Pulmonary artery endothelial cell (primary cell): Measurements from ENCODE around the gene TMEM51. TPM values are rescaled to one million over a fixed set of nuclear protein-coding genes. Genes with fewer than 3 reads are reported as not detected.

Source experiments
- DNase-seq: peaks from one replicate; pipeline ENCODE4 v3.0.0-alpha.2; 2011; ENCODE audit warnings: low read depth, low spot score
- total RNA-seq: library from RNA; depleted of rRNA; stranded (reverse); fragments of >200 nt; gene quantifications from 2 replicates; pipeline ENCODE4 v1.2.3, GENCODE V29; 2014

TMEM51 gene
- total RNA-seq, 1 donor from 2014 or later, result 6.1 TPM

DNA sequence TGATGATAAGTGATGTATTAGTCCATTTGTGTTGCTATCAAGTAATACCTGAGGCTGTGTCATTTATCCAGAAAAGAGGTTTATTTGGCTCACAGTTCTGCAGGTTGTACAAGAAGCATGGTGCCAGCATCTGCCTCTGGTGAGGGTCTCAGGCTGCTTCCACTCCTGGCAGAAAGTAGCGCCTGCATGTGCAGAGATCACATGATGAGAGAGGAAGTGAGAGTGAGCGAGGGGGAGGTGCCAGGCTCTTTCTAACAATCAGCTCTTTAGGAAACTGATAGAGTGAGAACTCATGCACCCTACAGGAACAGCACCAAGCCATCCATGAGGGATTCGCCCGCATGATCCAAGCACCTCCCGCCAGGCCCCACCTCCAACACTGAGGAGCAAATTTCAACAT is 91.3 kb downstream of the TMEM51 start:
- DNase-seq, result no peak

DNA sequence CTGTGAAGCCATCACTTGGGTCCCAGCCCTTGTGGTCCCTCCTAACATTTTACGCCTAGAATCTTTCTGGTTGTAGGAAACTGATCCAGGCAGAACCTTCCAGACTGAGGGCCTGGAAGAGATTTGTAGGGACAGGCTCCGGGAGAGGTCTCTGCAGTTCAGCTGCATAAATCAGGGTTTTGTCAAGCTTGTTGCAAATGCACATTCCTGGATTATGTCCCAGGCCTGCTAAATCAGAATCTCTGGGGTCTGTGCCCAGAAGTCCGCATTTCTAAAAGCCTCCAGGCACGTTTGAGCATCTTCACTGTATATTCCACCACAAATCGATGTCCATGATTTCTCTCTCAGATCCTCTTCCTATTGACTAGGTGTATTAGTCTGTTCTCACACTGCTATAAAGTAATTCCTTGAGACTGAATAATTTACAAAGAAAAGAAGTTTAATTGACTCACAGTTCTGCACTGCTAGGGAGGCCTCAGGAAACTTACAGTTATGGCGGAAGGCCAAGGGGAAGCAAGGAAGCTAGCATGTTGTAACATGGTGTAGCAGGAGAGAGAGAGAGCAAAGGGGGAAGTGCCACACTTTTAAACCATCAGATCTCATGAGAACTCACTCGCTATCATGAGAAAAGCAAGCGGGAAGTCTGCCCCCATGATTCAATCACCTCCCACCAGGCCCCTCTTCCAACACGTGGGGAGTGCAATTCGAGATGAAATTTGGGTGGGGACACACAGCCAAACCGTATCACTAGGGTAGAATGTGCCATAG is 92.2 kb downstream of the TMEM51 start:
- DNase-seq, result no peak

DNA sequence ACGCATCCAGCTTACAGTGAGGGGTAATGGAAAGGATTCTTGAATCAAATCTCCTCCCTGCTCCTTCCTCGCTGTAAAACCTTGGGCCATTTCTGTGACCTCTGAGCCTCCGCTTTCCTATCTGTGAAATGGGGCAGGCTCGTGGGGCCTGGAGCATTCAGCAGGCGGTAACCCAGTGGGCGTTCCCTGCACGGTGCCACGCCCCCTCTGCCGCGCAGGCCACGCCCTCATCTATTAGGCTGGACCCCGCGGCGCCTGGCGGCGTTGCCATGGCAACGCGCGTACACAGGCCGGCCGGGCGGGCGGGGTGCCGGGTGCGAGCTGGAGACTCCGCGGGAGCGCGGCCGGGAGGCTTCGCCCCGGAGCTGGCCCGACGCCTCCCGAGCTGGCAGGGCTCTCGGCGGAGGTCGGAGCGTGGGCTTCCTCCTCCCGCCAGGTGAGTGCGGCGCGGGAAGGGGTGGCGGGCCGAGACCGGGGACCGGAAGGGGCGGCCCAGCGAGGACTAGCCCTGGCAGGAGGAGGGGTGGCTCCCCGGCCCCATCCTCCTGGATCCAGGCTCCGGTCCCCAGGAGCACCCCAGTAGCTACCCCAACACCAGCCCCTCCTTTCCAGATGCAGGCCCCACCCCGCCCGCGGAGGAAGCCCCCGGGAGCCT is 93.5 kb downstream of the TMEM51 start, which contains the start of gene FHAD1:
FHAD1 (plus strand) TSS at position 264 of the 655 bp plus-strand sequence. CDS start 4,562 bp downstream, outside the sequence.
- DNase-seq, result peak; percentile 15

DNA sequence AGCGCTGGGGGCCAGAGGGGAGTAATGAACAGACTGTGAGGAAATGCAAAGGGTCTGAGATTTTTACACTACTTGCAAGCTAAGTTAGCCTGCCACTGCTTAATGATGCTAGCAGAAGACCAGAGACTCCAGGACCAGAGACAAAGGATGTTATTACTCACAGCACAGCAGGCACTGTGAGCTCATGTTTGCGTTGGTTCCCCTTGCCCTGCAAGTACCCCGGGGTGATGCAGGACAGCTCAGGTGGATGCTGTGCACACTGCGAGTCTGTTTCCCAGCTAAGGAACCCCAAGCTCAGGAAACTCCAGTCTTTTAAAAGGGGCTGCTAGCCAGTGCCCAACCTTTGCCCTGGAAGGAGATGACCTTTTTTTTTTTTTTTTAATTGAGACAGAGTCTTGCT is 94.7 kb downstream of the TMEM51 start:
- no peak for DNase-seq

- DNase-seq, result no peak
Observed at GRCh38 chr1:15249081-15249480, 95.5 kb downstream of the TMEM51 start.

DNA sequence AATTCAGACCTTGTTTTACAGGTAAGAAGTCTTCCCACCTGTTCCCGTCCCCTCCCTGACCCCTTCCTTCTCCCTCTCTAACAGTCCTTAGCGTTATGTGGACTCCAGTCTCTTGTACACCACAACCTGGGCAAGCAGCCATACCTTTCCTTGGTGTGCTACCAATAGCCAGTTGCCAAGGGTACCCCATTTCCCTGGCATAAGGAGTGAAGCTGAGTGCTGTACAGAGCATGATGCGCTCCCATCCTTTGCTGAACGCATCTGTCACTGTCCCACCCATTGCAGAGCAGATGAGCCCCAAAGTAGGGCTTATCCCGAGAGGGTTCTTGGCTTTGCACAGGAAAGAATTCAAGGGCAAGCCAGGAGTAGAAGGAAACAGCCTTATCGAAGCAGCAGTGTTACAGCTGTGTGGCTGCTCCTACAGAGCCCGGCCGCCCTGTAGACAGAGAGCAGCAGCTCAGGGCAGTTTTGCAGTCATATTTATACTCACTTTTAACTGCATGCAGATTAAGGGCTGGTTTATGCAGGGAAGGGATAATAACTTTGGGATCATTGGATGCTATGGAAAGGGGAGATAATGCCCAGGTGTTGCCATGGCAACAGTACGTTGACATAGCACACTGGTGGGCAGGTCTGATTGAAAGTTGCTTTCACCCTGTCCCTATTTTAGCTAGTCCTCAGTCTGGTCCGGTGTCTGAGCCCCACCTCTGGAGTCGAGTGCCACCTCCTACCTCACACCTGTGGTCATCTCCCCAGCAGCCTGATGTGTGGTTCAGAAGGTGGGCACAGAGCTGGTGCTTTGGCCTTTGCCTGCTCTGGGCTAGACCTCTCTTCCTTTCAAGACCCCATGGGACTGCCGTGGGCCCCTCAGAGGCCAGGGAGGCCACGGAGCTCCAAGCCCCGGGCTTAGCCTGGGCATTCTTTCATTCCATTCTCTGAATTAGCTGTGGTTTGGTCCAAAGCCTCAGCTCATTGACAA is 98.6 kb downstream of the TMEM51 start:
- DNase-seq, result no peak

DNA sequence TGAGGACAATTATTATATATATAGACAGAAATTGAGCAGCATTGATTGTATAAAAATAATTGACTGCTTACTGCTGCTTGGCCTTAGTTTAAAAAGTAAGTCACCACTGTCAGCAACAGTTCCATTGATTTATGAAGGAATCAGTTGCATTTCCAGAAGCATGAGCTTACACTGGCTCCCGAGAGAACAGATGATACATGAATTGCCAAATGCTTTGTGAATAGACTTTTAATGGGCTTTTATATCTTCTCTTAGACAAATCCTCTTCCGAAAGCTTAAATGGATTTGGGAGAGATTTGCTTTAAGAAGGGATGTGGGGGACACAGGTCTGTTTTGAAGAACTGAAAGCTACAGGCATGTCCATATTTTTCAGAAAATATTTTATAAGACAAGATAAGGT is 101.0 kb downstream of the TMEM51 start:
- no peak for DNase-seq

- no peak for DNase-seq
Observed at GRCh38 chr1:15255582-15256149, 102.1 kb downstream of the TMEM51 start.

DNA sequence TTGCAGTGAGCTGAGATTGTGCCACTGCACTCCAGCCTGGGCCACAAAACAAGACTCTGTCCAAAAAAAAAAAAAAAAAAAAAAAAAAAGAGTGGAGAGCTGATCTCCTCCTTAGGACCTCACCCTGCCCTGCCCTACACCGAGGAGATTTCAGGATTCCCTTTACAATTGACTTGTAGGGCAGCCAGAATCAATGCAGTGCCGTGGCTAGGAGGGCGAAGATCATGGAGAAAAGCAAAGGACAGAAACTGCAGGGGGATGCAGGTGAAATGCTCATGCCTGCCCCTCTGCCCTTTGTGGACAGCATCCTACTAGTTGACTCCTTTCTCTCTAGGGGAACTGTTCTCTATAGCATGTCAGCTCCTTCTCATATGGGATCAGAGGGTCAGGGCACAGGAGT is 103.0 kb downstream of the TMEM51 start:
- DNase-seq, result no peak

GRCh38 chr1:15257309-15257708 is 103.8 kb downstream of the TMEM51 start:
- no peak for DNase-seq

DNA sequence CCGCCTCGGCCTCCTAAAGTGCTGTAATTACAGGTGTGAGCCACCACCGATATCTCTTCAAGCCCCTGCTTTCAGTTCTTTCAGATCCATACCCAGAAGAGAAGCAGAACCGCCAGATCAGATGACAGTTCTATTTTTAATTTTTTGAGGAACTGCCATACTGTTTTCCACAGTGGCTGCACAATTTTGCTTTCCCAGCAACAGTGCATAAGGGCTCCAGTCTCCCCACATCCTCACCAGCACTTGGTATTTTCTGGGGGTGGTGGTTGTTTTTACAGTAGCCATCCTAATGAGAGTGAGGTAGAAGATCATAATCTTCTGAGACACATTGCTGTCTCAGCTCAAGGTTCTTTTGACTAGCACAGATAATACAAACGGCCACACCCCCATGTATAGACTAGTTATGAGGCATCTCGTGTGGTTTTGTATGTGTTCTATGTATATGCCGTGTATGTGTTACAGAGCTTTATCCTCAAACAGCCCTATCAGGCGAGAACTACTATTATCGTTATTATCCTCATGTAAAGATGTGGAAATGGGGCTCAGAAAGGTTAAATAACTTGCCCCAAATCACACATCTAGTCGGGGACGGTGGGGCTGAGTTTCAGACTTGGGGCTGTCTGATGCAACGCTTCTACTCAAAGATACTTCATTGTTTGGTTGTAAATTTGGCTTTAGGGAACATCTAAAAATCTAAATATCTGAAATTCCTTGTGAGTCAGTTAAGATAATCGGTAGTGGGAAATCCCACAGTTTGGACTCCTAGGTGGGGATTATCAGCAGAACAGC is 105.5 kb downstream of the TMEM51 start:
- DNase-seq, result no peak

DNA sequence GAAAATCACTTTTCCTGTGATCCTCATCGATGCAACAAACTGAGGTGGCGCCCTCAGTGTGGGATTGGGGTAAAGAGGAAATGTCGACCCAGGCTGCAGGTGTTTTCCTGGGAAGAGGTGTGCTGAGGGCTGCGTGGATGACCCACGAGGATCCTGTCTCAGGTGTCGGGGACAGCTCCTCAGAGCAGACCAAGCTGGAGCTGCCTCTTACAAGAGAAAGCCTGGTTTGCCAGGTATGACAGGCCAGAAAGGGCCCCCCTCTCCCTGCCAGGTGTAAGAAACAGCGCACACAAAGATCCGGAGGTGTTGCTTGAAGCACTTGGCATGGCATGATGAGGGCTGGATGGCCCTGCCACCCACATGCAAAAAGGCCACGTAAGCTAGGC is 106.1 kb downstream of the TMEM51 start:
- no peak for DNase-seq

DNA sequence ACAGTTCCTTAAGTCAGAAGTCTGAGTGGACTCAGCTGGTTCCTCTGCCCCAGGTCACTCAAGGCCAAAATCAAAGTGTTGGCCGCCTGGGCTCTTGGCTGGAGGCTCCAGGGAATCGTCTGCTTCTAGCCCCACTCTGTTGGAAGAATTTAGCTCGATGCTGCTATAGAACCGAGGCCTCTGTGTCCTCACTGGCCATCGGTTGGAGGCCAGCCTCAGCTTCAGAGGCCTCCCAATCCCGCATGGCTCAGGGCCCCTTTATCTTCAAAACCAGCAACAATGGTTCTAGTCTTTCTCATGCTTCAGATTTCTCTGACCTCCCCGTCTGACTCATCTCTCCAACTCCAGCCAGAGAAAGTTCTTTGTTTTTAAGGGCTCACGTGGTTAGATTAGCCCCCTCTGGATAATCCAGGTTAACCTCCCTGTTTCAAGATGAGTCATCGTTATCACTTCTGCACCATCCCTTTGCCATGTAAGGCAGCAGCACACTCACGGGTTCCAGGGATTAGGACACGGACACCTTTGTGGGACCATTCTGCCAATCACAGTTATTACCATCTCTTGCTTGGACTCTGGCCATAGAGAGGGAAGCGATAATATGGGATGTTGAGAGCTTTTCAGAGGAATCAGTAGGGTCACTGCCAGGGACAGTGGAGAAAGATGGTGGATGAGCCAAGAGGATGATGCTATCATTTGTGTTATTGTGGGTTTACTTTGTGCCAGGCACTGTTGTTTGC is 107.0 kb downstream of the TMEM51 start:
- peak; percentile 40 for DNase-seq

- DNase-seq, result peak; percentile 46
Observed at GRCh38 chr1:15261155-15262002, 107.8 kb downstream of the TMEM51 start.

GRCh38 chr1:15262003-15262377 is 108.4 kb downstream of the TMEM51 start:
- DNase-seq, result no peak

DNA sequence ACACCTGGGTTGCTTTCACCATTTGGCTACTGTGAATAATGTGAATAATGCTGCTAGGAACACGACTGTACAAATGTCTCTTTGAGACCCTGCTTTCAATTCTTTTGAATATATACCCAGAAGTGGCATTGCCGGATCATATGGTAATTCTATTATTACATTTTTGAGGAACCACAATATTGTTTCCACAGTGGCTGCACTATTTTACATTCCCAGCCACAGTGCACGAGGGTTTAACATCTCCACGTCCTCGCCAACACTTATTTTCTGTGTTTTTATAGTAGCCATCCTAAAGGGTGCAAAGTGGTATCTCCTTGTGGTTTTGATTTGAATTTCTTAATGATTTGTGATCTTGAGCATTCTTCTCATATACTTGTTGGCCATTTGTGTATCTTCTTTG is 109.2 kb downstream of the TMEM51 start:
- DNase-seq, result no peak

- no peak for DNase-seq
Observed at GRCh38 chr1:15264769-15265168, 111.2 kb downstream of the TMEM51 start.
